HepG2 (cell line): ENCODE data around the gene ZDHHC7. TPM values are rescaled to one million over a fixed set of nuclear protein-coding genes. Genes with fewer than 3 reads are reported as not detected.

Experiments used
- ATAC-seq: fragments of 200-7000 bp; cut with Tn5 transposase; 3 replicates; pipeline ENCODE4 v1.9.1; 2020; ENCODE audit warnings: mild to moderate bottlenecking, moderate library complexity
- BruUV-seq: library from RNA; stranded (reverse); fragments of 400-500 nt; replicated peaks from 2 replicates; lab custom pipeline; 2021; lab: Mats Ljungman, UMichigan
- CTCF ChIA-PET: fragments of 300-600 bp; formaldehyde crosslinking; extraction: SDS; loops from one replicate; lab custom pipeline; 2021; ENCODE audit warnings: low total read pairs, inconsistent platforms, low intra/inter-chr PET ratio; lab: Yijun Ruan, JAX
- POLR2A ChIA-PET: fragments of 350-600 bp; sonication (Branson Sonifier 250); formaldehyde crosslinking; loops from one replicate; lab custom pipeline; 2020; ENCODE audit warnings: antibody characterized with exemption, inconsistent platforms; lab: Yijun Ruan, JAX
- DNase-seq: peaks from one replicate; pipeline ENCODE4 v3.0.0-alpha.2; 2015; ENCODE audit warnings: low spot score
- FAIRE-seq: peaks from 3 replicates; lab custom pipeline; 2011; peaks lifted over from hg19 to GRCh38; lab: Jason Lieb, UNC
- H2AFZ ChIP-seq: one replicate; pipeline ENCODE4 v1.6.1; 2011; ENCODE audit warnings: low read length, inconsistent platforms
- H3K27ac ChIP-seq: fragments of 300-600 bp; 3 replicates; pipeline ENCODE4 v1.8.0; 2011; ENCODE audit warnings: mixed run types, mild to moderate bottlenecking, mixed read lengths, low read length, inconsistent platforms; ENCODE audit not compliant: insufficient read depth; ENCODE audit errors: extremely low read length
- H3K27me3 ChIP-seq, 2 experiments: fragments of 200-600 bp in 1 of 2; 2 replicates in 1 of 2; 3 replicates in 1 of 2; pipeline versions ENCODE4 v1.6.0 to v1.8.0; 2011; ENCODE audit warnings: low read length in 2 of 2, mild to moderate bottlenecking in 2 of 2, moderate library complexity in 2 of 2, inconsistent platforms in 1 of 2; ENCODE audit not compliant: insufficient read depth in 2 of 2, control insufficient read depth in 1 of 2
- H3K36me3 ChIP-seq, 2 experiments: fragments of 200-600 bp in 1 of 2; replicated peaks in 1 of 2; 2 replicates in 1 of 2; 3 replicates in 1 of 2; pipeline versions ENCODE4 v1.5.1 to v1.8.0; 2011; ENCODE audit warnings: low read length in 2 of 2, inconsistent platforms in 1 of 2; ENCODE audit not compliant: insufficient read depth in 2 of 2, control insufficient read depth in 1 of 2
- H3K4me1 ChIP-seq: 2 replicates; pipeline ENCODE4 v1.5.1; 2012; ENCODE audit warnings: low read length, inconsistent platforms; ENCODE audit not compliant: insufficient read depth
- H3K4me2 ChIP-seq: 2 replicates; pipeline ENCODE4 v1.6.0; 2011; ENCODE audit warnings: low read depth, low read length, inconsistent platforms
- H3K4me3 ChIP-seq, 3 experiments: fragments of 200-600 bp in 1 of 3; sonication (generic), shearing (Covaris generic) in 1 of 3; replicated peaks in 1 of 3; 2 replicates each; pipeline ENCODE4 v1.5.1; 2011 to 2016; ENCODE audit warnings: low read length in 3 of 3, inconsistent platforms in 2 of 3, low read depth in 2 of 3, mild to moderate bottlenecking in 2 of 3, control low read depth in 1 of 3, mixed read lengths in 1 of 3; ENCODE audit not compliant: insufficient read depth in 1 of 3
- H3K79me2 ChIP-seq: one replicate; pipeline ENCODE4 v1.6.1; 2011; ENCODE audit warnings: low read length, inconsistent platforms; ENCODE audit not compliant: insufficient read depth
- H3K9ac ChIP-seq: 2 replicates; pipeline ENCODE4 v1.6.0; 2011; ENCODE audit warnings: mild to moderate bottlenecking, low read depth, low read length, inconsistent platforms; ENCODE audit not compliant: insufficient read depth
- H3K9me3 ChIP-seq: 2 replicates; pipeline ENCODE4 v1.5.1; 2012; ENCODE audit warnings: mild to moderate bottlenecking, low read length
- H4K20me1 ChIP-seq: 2 replicates; pipeline ENCODE4 v1.6.0; 2011; ENCODE audit warnings: inconsistent platforms, mild to moderate bottlenecking, low read length, moderate library complexity; ENCODE audit not compliant: insufficient read depth
- ELF1 ChIP-seq: sonication (generic); formaldehyde crosslinking; IDR thresholded peaks from 2 replicates; pipeline ENCODE4 v1.4.0; 2020; ENCODE audit warnings: missing genetic modification reagents
- FOSL2 ChIP-seq: sonication (generic); formaldehyde crosslinking; IDR thresholded peaks from 2 replicates; pipeline ENCODE4 v1.4.0; 2020; ENCODE audit warnings: missing genetic modification reagents
- HOXA5 ChIP-seq: sonication (generic); formaldehyde crosslinking; IDR thresholded peaks from 2 replicates; pipeline ENCODE4 v1.4.0; 2020; ENCODE audit warnings: missing genetic modification reagents
- KDM2A ChIP-seq: sonication (generic); formaldehyde crosslinking; IDR thresholded peaks from 2 replicates; pipeline ENCODE4 v1.4.0; 2020; ENCODE audit warnings: low read depth, missing genetic modification reagents, borderline replicate concordance
- MXI1 ChIP-seq: IDR thresholded peaks from 3 replicates; pipeline ENCODE4 v1.6.1; 2012; ENCODE audit warnings: low read depth, low read length, inconsistent platforms, borderline replicate concordance
- PCBP2 ChIP-seq: fragments of 200-400 bp; formaldehyde crosslinking; optimal IDR thresholded peaks from 2 replicates; pipeline ENCODE3; 2018; ENCODE audit warnings: low read length, low read depth; ENCODE audit not compliant: poor library complexity, severe bottlenecking
- SAP130 ChIP-seq: IDR thresholded peaks from 2 replicates; pipeline ENCODE4 v1.6.1; 2016; ENCODE audit warnings: low read depth
- SRY ChIP-seq: sonication (generic); formaldehyde crosslinking; IDR thresholded peaks from 2 replicates; pipeline ENCODE4 v1.8.0; 2022; ENCODE audit warnings: mild to moderate bottlenecking, missing genetic modification reagents
- TCF12 ChIP-seq, 2 experiments: fragments of 450-650 bp in 1 of 2; sonication (generic) in 1 of 2; formaldehyde crosslinking in 1 of 2; IDR thresholded peaks; 2 replicates each; pipeline versions ENCODE4 v1.6.1 to v1.8.0; 2017 to 2022; ENCODE audit warnings: antibody characterized with exemption in 1 of 2, mild to moderate bottlenecking in 1 of 2, missing genetic modification reagents in 1 of 2, moderate library complexity in 1 of 2
- WGBS: methylation state at CpG from one replicate; pipeline ENCODE4 v1.1.6; 2017; ENCODE audit warnings: low lambda C conversion rate; 5-methylcytosine and 5-hydroxymethylcytosine counted together
- in situ Hi-C: cut with HindIII; loops from 2 replicates; pipeline ENCODE4 v1.10.0; 2017; ENCODE audit warnings: low pct_unique_long_range_greater_than_20kb; ENCODE audit not compliant: extremely low pct_ligation_motif_present
- intact Hi-C: fragments of 100-400 bp; cut with micrococcal nuclease; formaldehyde crosslinking; loops from one replicate; pipeline ENCODE4 v1.10.0; 2022; ENCODE audit not compliant: unreplicated experiment
- polyA plus RNA-seq, 8 experiments: library from polyadenylated mRNA; depleted of rRNA in 3 of 8; stranded (reverse) in 7 of 8; unstranded in 1 of 8; fragments of >200 nt; fragmentation: Illumina TruSeq in 4 of 8; extraction: Trizol in 4 of 8; gene quantifications; 2 replicates each; pipeline versions ENCODE4 v1.2.1 to v1.2.3, GENCODE V29; 2011 to 2016; ENCODE audit warnings: low read depth in 4 of 8, missing spikeins in 1 of 8, mixed read lengths in 1 of 8; ENCODE audit not compliant: insufficient read depth in 1 of 8
- total RNA-seq, 5 experiments: library from RNA; depleted of rRNA; stranded (reverse); fragments of >200 nt; fragmentation: Illumina TruSeq; extraction: Trizol; gene quantifications; 2 replicates each; pipeline ENCODE4 v1.2.3, GENCODE V29; 2016; ENCODE audit warnings: low read depth in 1 of 5
- TF ChIP-seq, protein P1 (sequence below), 2 experiments: fragments of 450-650 bp in 1 of 2; sonication (generic) in 1 of 2; formaldehyde crosslinking; IDR thresholded peaks; 2 replicates each; pipeline versions ENCODE4 v1.5.0 to v1.8.0; 2020 to 2022; ENCODE audit warnings: mild to moderate bottlenecking in 1 of 2, missing genetic modification reagents in 1 of 2
- TF ChIP-seq, protein P2 (sequence below): sonication (generic); formaldehyde crosslinking; IDR thresholded peaks from 2 replicates; pipeline ENCODE4 v1.8.0; 2023; ENCODE audit warnings: mild to moderate bottlenecking, missing genetic modification reagents

The ZDHHC7 gene
- total and polyA plus RNA-seq, 2 of the 13 experiments (the other 11 are each of a cell fraction or from before 2014, with no cell fraction given): 46.8 to 67.6 TPM

DNA sequence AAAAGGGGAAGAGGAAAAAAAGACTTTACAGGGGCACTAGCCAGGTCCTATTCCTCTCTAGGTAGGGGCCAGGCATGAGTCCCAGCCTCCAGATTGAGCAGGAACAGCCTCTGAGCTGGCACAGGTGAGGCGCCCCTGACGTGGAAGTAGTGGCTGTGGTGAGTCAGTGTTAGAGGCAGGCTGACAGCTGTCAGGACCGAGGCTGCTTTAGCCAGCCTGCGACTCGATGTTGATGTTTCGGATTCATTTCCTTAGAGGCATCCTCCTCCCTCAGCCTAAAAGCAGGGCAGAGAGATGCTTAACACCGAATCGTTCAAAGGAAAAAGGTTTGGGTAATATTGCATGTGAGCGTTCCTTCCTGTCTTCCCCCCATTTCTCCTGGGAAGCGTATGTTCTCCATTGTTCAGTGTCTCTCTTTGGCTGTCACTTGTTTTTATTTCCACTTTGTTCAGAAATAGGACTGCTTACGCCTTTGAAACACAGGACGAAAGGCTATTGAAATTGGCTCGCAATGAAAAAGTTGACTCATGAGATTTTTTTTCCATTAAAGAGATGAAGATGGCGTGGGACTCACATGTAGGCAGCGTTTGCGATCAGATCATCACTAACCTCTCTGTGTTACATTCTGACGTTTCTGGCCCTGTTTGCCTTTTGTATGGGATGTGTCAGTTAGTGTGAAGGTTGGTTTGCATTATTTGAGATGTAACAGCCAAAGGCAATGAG lies 17.5 kb upstream of the ZDHHC7 start:
- FAIRE-seq (no peak), ATAC-seq (peak; percentile 48), DNase-seq (no peak)
- ChIA-PET CTCF (no interaction called here), POLR2A (interaction anchor here (1.9 to 3.4 kb wide), 3 partner anchors 17 to 34 kb away, joined by 6 to 28 read pairs (median 13); partner anchors contain the start of gene ZDHHC7)
- Histone ChIP-seq H3K4me3 (peak overlapping the region in 1 of 3 experiments; percentile 77; a peak in 2 of 6 replicates), H3K27ac (no peak overlapping the region), H3K9ac (no peak overlapping the region), H2AFZ (no peak overlapping the region), H3K79me2 (no peaks in the 10 kb centered on the region), H3K27me3 (peaks cover 3 to 28% of the 10 kb centered on the region in 2 experiments; a peak in 4 of 5 replicates), H3K9me3 (no peaks in the 10 kb centered on the region), H4K20me1 (no peaks in the 10 kb centered on the region), H3K4me2 (peak overlapping the region; percentile 74), H3K36me3 (no peaks in the 10 kb centered on the region), H3K4me1 (peaks cover 32% of the 10 kb centered on the region)
- in situ Hi-C loops: no loop called here
- BruUV-seq: no TSS peak
- TF ChIP-seq FOSL2 (CRISPR knock-in tag) (peak; percentile 67), MXI1 (0 out of 3 replicates have a peak, but pooled peaks have one; percentile 31), SRY (no peak), PCBP2 (no peak), KDM2A (CRISPR knock-in tag) (0 out of 2 replicates have a peak, but pooled peaks have one; percentile 14), TCF12 (IDR thresholded peaks at IDR 0.05) (no peak), TCF12 (CRISPR knock-in tag; IDR thresholded peaks at IDR 0.05) (0 out of 2 replicates have a peak, but pooled peaks have one; percentile 4), HOXA5 (CRISPR knock-in tag) (no peak), SAP130 (CRISPR knock-in tag) (peak; percentile 59), ELF1 (CRISPR knock-in tag) (0 out of 2 replicates have a peak, but pooled peaks have one; percentile 8)
- TF ChIP-seq, protein P1, sequence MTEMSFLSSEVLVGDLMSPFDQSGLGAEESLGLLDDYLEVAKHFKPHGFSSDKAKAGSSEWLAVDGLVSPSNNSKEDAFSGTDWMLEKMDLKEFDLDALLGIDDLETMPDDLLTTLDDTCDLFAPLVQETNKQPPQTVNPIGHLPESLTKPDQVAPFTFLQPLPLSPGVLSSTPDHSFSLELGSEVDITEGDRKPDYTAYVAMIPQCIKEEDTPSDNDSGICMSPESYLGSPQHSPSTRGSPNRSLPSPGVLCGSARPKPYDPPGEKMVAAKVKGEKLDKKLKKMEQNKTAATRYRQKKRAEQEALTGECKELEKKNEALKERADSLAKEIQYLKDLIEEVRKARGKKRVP (CRISPR knock-in tag; IDR thresholded peaks at IDR 0.05): no peak
- TF ChIP-seq, protein P2, sequence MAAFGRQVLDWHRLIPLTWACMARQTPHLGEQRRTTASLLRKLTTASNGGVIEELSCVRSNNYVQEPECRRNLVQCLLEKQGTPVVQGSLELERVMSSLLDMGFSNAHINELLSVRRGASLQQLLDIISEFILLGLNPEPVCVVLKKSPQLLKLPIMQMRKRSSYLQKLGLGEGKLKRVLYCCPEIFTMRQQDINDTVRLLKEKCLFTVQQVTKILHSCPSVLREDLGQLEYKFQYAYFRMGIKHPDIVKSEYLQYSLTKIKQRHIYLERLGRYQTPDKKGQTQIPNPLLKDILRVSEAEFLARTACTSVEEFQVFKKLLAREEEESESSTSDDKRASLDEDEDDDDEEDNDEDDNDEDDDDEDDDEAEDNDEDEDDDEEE: peak; percentile 74; the same call in 1 of the 2 replicates
- intact Hi-C loops: no loop called here
- WGBS: 57% methylated on average over 14 of the region's 17 CpGs
